HepG2 (cell line): ENCODE results near the gene GBGT1. TPM values are rescaled to one million over a fixed set of nuclear protein-coding genes. Genes with fewer than 3 reads are reported as not detected.
"Not testable (repeated sequence)": the region's sequence is repeated elsewhere in the genome, so short reads cannot be mapped to it uniquely, and the experiment has no call there.

Experiments
- ATAC-seq: fragments of 200-7000 bp; cut with Tn5 transposase; 3 replicates; pipeline ENCODE4 v1.9.1; 2020; ENCODE audit warnings: mild to moderate bottlenecking, moderate library complexity
- BruUV-seq: library from RNA; stranded (reverse); fragments of 400-500 nt; replicated peaks from 2 replicates; lab custom pipeline; 2021; lab: Mats Ljungman, UMichigan
- CTCF ChIA-PET: fragments of 300-600 bp; formaldehyde crosslinking; extraction: SDS; loops from one replicate; lab custom pipeline; 2021; ENCODE audit warnings: low total read pairs, inconsistent platforms, low intra/inter-chr PET ratio; lab: Yijun Ruan, JAX
- POLR2A ChIA-PET: fragments of 350-600 bp; sonication (Branson Sonifier 250); formaldehyde crosslinking; loops from one replicate; lab custom pipeline; 2020; ENCODE audit warnings: antibody characterized with exemption, inconsistent platforms; lab: Yijun Ruan, JAX
- DNase-seq: peaks from one replicate; pipeline ENCODE4 v3.0.0-alpha.2; 2015; ENCODE audit warnings: low spot score
- FAIRE-seq: peaks from 3 replicates; lab custom pipeline; 2011; peaks lifted over from hg19 to GRCh38; lab: Jason Lieb, UNC
- H2AFZ ChIP-seq: one replicate; pipeline ENCODE4 v1.6.1; 2011; ENCODE audit warnings: low read length, inconsistent platforms
- H3K27ac ChIP-seq: fragments of 300-600 bp; 3 replicates; pipeline ENCODE4 v1.8.0; 2011; ENCODE audit warnings: mixed run types, mild to moderate bottlenecking, mixed read lengths, low read length, inconsistent platforms; ENCODE audit not compliant: insufficient read depth; ENCODE audit errors: extremely low read length
- H3K27me3 ChIP-seq, 2 experiments: fragments of 200-600 bp in 1 of 2; 2 replicates in 1 of 2; 3 replicates in 1 of 2; pipeline versions ENCODE4 v1.6.0 to v1.8.0; 2011; ENCODE audit warnings: low read length in 2 of 2, mild to moderate bottlenecking in 2 of 2, moderate library complexity in 2 of 2, inconsistent platforms in 1 of 2; ENCODE audit not compliant: insufficient read depth in 2 of 2, control insufficient read depth in 1 of 2
- H3K36me3 ChIP-seq, 2 experiments: fragments of 200-600 bp in 1 of 2; replicated peaks in 1 of 2; 2 replicates in 1 of 2; 3 replicates in 1 of 2; pipeline versions ENCODE4 v1.5.1 to v1.8.0; 2011; ENCODE audit warnings: low read length in 2 of 2, inconsistent platforms in 1 of 2; ENCODE audit not compliant: insufficient read depth in 2 of 2, control insufficient read depth in 1 of 2
- H3K4me1 ChIP-seq: 2 replicates; pipeline ENCODE4 v1.5.1; 2012; ENCODE audit warnings: low read length, inconsistent platforms; ENCODE audit not compliant: insufficient read depth
- H3K4me2 ChIP-seq: 2 replicates; pipeline ENCODE4 v1.6.0; 2011; ENCODE audit warnings: low read depth, low read length, inconsistent platforms
- H3K4me3 ChIP-seq, 3 experiments: fragments of 200-600 bp in 1 of 3; sonication (generic), shearing (Covaris generic) in 1 of 3; replicated peaks in 1 of 3; 2 replicates each; pipeline ENCODE4 v1.5.1; 2011 to 2016; ENCODE audit warnings: low read length in 3 of 3, inconsistent platforms in 2 of 3, low read depth in 2 of 3, mild to moderate bottlenecking in 2 of 3, control low read depth in 1 of 3, mixed read lengths in 1 of 3; ENCODE audit not compliant: insufficient read depth in 1 of 3
- H3K79me2 ChIP-seq: one replicate; pipeline ENCODE4 v1.6.1; 2011; ENCODE audit warnings: low read length, inconsistent platforms; ENCODE audit not compliant: insufficient read depth
- H3K9ac ChIP-seq: 2 replicates; pipeline ENCODE4 v1.6.0; 2011; ENCODE audit warnings: mild to moderate bottlenecking, low read depth, low read length, inconsistent platforms; ENCODE audit not compliant: insufficient read depth
- H3K9me3 ChIP-seq: 2 replicates; pipeline ENCODE4 v1.5.1; 2012; ENCODE audit warnings: mild to moderate bottlenecking, low read length
- H4K20me1 ChIP-seq: 2 replicates; pipeline ENCODE4 v1.6.0; 2011; ENCODE audit warnings: inconsistent platforms, mild to moderate bottlenecking, low read length, moderate library complexity; ENCODE audit not compliant: insufficient read depth
- ATM ChIP-seq: fragments of 450-650 bp; IDR thresholded peaks from 2 replicates; pipeline ENCODE4 v1.7.1; 2017; ENCODE audit warnings: mild to moderate bottlenecking, borderline replicate concordance
- BHLHE40 ChIP-seq: IDR thresholded peaks from 2 replicates; pipeline ENCODE4 v1.6.1; 2011; ENCODE audit warnings: low read length, improper control_type of control experiment
- FOSL2 ChIP-seq: sonication (generic); formaldehyde crosslinking; IDR thresholded peaks from 2 replicates; pipeline ENCODE4 v1.4.0; 2020; ENCODE audit warnings: missing genetic modification reagents
- SALL2 ChIP-seq: sonication (generic); formaldehyde crosslinking; IDR thresholded peaks from 2 replicates; pipeline ENCODE4 v1.8.1; 2023; ENCODE audit warnings: mild to moderate bottlenecking, missing genetic modification reagents, inconsistent platforms
- SRSF4 ChIP-seq: fragments of 200-400 bp; formaldehyde crosslinking; IDR thresholded peaks from one replicate; pipeline ENCODE4 v1.6.1; 2018; ENCODE audit warnings: mild to moderate bottlenecking, low read depth, low read length, moderate library complexity; ENCODE audit not compliant: poor library complexity, severe bottlenecking
- TFDP2 ChIP-seq: sonication (generic); formaldehyde crosslinking; IDR thresholded peaks from 2 replicates; pipeline ENCODE4 v1.4.0; 2020; ENCODE audit warnings: missing genetic modification reagents
- ZNF704 ChIP-seq: sonication (generic); formaldehyde crosslinking; IDR thresholded peaks from 2 replicates; pipeline ENCODE4 v1.8.1; 2023; ENCODE audit warnings: mild to moderate bottlenecking, inconsistent platforms, moderate library complexity, missing genetic modification reagents, borderline replicate concordance
- ZNF790 ChIP-seq: sonication (generic); formaldehyde crosslinking; IDR thresholded peaks from 2 replicates; pipeline ENCODE4 v1.8.0; 2022; ENCODE audit warnings: missing genetic modification reagents, mild to moderate bottlenecking, borderline replicate concordance
- WGBS: methylation state at CpG from one replicate; pipeline ENCODE4 v1.1.6; 2017; ENCODE audit warnings: low lambda C conversion rate; 5-methylcytosine and 5-hydroxymethylcytosine counted together
- in situ Hi-C: cut with HindIII; loops from 2 replicates; pipeline ENCODE4 v1.10.0; 2017; ENCODE audit warnings: low pct_unique_long_range_greater_than_20kb; ENCODE audit not compliant: extremely low pct_ligation_motif_present
- intact Hi-C: fragments of 100-400 bp; cut with micrococcal nuclease; formaldehyde crosslinking; loops from one replicate; pipeline ENCODE4 v1.10.0; 2022; ENCODE audit not compliant: unreplicated experiment
- polyA plus RNA-seq, 8 experiments: library from polyadenylated mRNA; depleted of rRNA in 3 of 8; stranded (reverse) in 7 of 8; unstranded in 1 of 8; fragments of >200 nt; fragmentation: Illumina TruSeq in 4 of 8; extraction: Trizol in 4 of 8; gene quantifications; 2 replicates each; pipeline versions ENCODE4 v1.2.1 to v1.2.3, GENCODE V29; 2011 to 2016; ENCODE audit warnings: low read depth in 4 of 8, missing spikeins in 1 of 8, mixed read lengths in 1 of 8; ENCODE audit not compliant: insufficient read depth in 1 of 8
- total RNA-seq, 5 experiments: library from RNA; depleted of rRNA; stranded (reverse); fragments of >200 nt; fragmentation: Illumina TruSeq; extraction: Trizol; gene quantifications; 2 replicates each; pipeline ENCODE4 v1.2.3, GENCODE V29; 2016; ENCODE audit warnings: low read depth in 1 of 5

The GBGT1 gene
- total and polyA plus RNA-seq, 2 of the 13 experiments (the other 11 are each of a cell fraction or from before 2014, with no cell fraction given): not detected

- H3K4me1 ChIP-seq: no peaks in the 10 kb centered on the region; the same call in 1 of the 2 replicates
- DNase-seq: peak; percentile 11
- no peaks in the 10 kb centered on the region for H3K36me3 ChIP-seq
- no peak overlapping the region for H3K4me3 ChIP-seq
- H3K79me2 ChIP-seq: no peaks in the 10 kb centered on the region
- no peak for TF ChIP-seq ZNF704 (CRISPR knock-in tag)
- TF ChIP-seq SRSF4: no peak
- no peak for TF ChIP-seq SALL2
- no peak for TF ChIP-seq TFDP2 (CRISPR knock-in tag)
- TF ChIP-seq FOSL2 (CRISPR knock-in tag): peak; percentile 9; the same call in 1 of the 2 replicates
- no peak for TF ChIP-seq ZNF790
- no peak for TF ChIP-seq ATM
- TF ChIP-seq BHLHE40: no peak
- TF ChIP-seq, all 625 proteins: peak for 1
- FAIRE-seq: no peak
- intact Hi-C loops: no loop called here
- 8% methylated on average over 6 of the region's 7 CpGs for WGBS
- ChIA-PET POLR2A (no interaction called here), CTCF (no interaction called here)
- Histone ChIP-seq H3K4me2 (no peak overlapping the region), H3K9me3 (no peaks in the 10 kb centered on the region), H3K27ac (no peak overlapping the region), H4K20me1 (no peaks in the 10 kb centered on the region), H2AFZ (no peak overlapping the region), H3K27me3 (peaks cover 2 to 18% of the 10 kb centered on the region in 2 experiments; a peak in 2 of 5 replicates), H3K9ac (no peak overlapping the region)
- BruUV-seq: no TSS peak
- ATAC-seq: no peak; the same call in 2 of the 3 replicates
- in situ Hi-C loops: no loop called here
Measured at GRCh38 chr9:133210202-133210532, 46.5 kb upstream of the GBGT1 start.

- FAIRE-seq, H3K36me3 ChIP-seq, intact Hi-C loops, BruUV-seq, in situ Hi-C loops, ATAC-seq, H3K9ac ChIP-seq, H3K79me2 ChIP-seq, CTCF ChIA-PET, H4K20me1 ChIP-seq, H3K9me3 ChIP-seq, H2AFZ ChIP-seq, DNase-seq, POLR2A ChIA-PET, H3K4me1 ChIP-seq, H3K4me3 ChIP-seq, H3K4me2 ChIP-seq, H3K27ac ChIP-seq: not testable (repeated sequence)
- 48% methylated on average over 20 of the region's 29 CpGs for WGBS
- H3K27me3 ChIP-seq: peaks cover 4 to 22% of the 10 kb centered on the region in 2 experiments; a peak in 2 of 5 replicates
Measured at GRCh38 chr9:133209327-133210201, 45.9 kb upstream of the GBGT1 start.

GRCh38 chr9:133208880-133209300 lies 45.2 kb upstream of the GBGT1 start, which contains the start of gene OBP2B:
Gene OBP2B, minus strand, starts transcription at chr9:133209250. Its CDS starts 51 bp downstream, at chr9:133209199.
- H3K4me2 ChIP-seq, POLR2A ChIA-PET, H4K20me1 ChIP-seq, H3K4me1 ChIP-seq, H3K27ac ChIP-seq, H2AFZ ChIP-seq, intact Hi-C loops, H3K9me3 ChIP-seq, DNase-seq, H3K36me3 ChIP-seq, H3K79me2 ChIP-seq, CTCF ChIA-PET, H3K9ac ChIP-seq, in situ Hi-C loops, H3K4me3 ChIP-seq, FAIRE-seq, BruUV-seq: not testable (repeated sequence)
- peaks cover 4 to 27% of the 10 kb centered on the region in 2 experiments; a peak in 3 of 5 replicates for H3K27me3 ChIP-seq
- peak; percentile 12; the same call in 2 of the 3 replicates for ATAC-seq
- WGBS: no CpG with 5 or more reads among the region's 18 CpGs
